GM23248 (cell line): ENCODE measurements around the gene FOXL3.

Experiments used
- EZH2 ChIP-seq: fragments of 200-600 bp; sonication (generic); IDR thresholded peaks from 2 replicates; pipeline ENCODE4 v1.6.1; 2018; ENCODE audit warnings: antibody characterized with exemption, mild to moderate bottlenecking; ENCODE audit not compliant: insufficient read depth, poor library complexity, severe bottlenecking
- EZH2phosphoT487 ChIP-seq: fragments of 200-600 bp; sonication (generic); IDR thresholded peaks from 2 replicates; pipeline ENCODE4 v1.6.1; 2018; ENCODE audit warnings: antibody characterized with exemption, moderate library complexity, mild to moderate bottlenecking, low read depth; ENCODE audit not compliant: insufficient read depth

GRCh38 chr7:259191-259505 lies 30.8 kb upstream of the FOXL3 start:
- TF ChIP-seq EZH2, result no peak
- no peak for TF ChIP-seq EZH2phosphoT487
